Measurements from ENCODE around the gene SARM1.
A peak's percentile ranks its signal among the peaks of the same experiment; 100 is the strongest.

Gene SARM1

GRCh38 chr17:28341516-28341915 lies 30.0 kb upstream of the SARM1 start:
- no peak for DNase-seq (ENCODE audit: low read depth)

DNA sequence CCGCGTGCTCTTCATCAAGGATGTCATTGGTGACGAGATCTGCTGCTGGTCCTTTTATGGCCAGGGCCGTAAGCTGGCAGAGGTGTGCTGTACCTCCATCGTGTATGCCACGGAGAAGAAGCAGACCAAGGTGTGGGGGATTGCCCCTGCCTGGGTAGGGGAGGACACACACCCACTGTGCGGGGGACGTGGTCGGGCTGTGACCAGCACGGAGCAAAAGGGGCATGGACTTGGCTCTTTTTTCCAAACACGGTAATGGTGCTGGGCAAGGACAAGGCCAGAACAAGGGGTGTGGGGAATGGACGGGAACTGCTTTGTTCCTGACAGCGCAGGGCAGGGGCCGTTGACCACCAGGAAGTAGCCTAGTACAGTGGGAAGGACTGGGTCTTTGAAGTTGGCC lies 29.2 kb upstream of the SARM1 start:
- no peak for DNase-seq (ENCODE audit: low read depth)

GRCh38 chr17:28343491-28343932 lies 28.0 kb upstream of the SARM1 start:
- DNase-seq (ENCODE audit: low read depth), result no peak

DNA sequence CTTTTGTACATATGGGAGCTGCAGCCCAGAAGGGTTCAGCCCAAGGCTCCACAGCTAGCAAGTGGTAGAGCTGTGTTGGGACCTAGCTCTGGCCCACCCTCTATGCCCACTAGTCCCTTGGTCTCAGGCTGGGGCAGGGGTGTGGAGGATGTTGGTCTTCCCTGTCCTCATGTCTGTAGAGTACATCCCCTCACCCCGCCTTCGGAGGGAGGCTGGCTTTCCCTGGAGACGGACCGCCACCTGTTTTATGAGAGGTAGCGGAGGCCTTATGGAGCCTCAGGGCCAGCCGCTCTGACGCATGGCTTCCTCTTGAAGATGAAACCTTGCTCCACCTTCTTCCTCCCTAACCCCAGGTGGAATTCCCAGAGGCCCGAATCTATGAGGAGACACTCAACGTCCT lies 27.5 kb upstream of the SARM1 start:
- no peak for DNase-seq (ENCODE audit: low read depth)

DNA sequence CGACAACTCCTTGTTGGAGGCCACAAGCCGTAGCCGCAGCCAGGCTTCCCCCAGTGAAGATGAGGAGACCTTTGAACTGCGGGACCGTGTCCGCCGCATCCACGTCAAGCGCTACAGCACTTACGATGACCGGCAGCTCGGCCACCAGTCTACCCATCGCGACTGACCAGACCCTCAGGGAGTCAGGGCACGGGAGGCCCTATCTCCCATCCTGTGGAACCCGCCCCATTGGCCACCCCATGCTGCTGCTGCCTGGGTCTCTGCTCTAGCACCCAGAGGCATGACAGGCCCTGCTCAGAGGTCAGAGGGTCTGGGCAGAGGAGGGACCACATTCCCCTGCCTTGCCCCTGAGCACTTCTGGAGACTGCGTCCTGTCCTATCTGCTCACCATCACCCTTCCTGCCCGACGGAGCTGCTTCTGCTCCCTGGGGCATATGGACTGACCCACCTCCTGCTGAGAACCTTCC lies 27.0 kb upstream of the SARM1 start:
- no peak for DNase-seq (ENCODE audit: low read depth)

DNA sequence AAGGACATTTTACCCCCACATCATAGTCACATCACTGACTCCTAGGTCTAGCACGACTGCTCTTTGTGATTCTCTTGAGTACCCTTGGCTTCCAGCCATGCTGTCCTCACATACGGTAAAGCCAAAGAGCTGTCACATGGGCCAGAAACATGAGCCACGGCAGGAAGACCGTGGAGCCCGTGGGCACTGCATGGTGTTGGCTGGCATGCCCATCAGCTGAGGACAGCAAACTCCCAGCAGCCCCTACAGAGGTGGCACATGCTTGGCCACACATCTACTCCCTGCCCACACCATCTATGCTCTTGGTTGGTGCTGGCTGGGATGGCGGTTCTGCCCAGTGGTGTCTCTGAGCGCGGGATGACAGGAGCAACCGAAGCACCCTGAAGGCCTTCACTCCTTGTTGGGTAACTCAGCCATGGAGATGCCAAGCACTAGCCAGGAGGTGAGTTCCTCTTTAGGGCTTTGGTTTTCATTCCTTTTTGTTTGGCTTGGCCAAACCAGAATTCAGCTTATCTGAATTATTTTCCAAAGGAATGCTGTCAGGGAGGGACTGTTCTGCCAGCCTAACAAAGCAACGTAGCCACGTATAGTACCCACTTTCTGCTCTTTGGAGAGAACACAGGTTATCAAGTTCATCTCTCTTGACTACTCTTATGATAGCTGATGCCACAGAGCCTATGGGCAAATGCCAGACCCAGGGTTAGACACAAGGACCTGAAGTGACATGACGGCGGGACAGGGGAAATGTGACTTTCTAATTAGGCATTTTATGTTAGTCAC lies 25.9 kb upstream of the SARM1 start:
- no peak for DNase-seq (ENCODE audit: low read depth)

DNA sequence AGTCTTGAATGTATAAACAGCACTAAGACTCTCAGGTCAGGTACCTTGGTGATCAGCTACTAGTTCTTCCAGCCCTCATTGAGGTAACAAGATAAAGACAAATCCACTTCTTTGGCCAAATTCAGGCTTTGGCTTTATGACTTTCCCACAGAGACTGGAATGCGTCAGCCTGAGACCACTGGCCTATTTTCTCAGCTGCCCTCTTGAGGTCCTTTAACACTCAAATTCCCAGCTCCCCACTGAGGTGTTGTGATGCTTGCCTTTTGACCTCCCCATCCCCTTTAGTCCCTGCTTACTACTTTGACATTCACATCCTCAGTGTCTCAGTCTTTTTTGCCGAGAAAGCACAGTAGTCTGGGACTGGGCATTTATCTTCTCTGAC lies 25.3 kb upstream of the SARM1 start:
- no peak for DNase-seq (ENCODE audit: low read depth)

DNA sequence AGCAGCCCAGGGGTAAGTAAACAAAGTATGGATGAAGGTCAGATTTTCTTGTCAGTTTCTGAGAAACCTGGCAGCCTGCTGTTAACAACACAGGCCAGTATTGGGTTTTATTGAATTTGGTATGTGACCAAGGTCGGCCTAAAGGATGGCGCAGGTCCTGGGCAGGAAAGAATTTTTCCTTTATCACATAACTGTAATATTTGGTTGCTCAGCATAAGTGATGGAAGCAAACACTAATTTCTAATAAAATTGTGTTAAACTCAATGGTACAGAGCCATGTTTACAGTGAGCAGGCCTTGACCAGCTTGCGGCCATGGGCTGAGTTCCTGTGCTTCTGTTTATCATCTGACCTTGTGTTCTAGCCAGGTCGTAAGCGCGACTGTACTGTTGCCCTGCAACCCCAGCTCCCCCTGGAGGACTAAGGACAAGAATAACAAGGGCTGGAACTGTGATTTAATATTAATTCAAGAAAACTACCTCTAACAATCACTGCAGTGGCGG lies 24.7 kb upstream of the SARM1 start:
- DNase-seq (ENCODE audit: low read depth), result no peak

DNA sequence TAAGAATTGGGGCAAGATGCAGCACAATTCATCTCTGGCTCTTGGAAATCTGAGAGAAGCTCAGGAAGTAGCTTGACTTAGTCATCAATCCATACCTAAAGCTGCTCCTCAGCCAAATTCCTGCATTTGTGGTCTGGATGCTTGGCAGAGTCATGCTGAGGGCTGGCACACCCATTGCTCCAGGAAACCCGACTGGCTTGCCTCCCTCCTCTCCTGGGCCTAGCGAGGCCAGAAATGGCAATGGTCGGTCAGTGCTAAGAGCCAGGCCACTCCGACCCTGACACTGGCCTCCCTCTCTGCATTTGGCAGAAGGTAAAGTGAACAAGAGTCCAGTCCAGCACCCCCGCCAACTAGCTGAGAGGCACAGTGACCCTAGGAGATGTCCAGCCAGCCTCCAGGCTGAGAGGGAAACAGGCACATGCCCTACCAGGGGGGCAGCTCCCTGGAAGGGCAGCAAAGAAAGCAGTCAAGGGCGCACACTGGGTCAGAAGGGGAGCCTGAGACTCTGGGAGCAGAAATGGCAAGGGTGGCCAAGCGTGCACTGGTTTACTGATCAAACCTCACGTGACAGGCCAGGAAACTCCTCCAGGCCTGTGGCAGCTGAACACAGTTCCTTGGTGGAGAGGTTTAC lies 24.1 kb upstream of the SARM1 start:
- no peak for DNase-seq (ENCODE audit: low read depth)

GRCh38 chr17:28348979-28349378 lies 22.5 kb upstream of the SARM1 start:
- no peak for DNase-seq (ENCODE audit: low read depth)

DNA sequence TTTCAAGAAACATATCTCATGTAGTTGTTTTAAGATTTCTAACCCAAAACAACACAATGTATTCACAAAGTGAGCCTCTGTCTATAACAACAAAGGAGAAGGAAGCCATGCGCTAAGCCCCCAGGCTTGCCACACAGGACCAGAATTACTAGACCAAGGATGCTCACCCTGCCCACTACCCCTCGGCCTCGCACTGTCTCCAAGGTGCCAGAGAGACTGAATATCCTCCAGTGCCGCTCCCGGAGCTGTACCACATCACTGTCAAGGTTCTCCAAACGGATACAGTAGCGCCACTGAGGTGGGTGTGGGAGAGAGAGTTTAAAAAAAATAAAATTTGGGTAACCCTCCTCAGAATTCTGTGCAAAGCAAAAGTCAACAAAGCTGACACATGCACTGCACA lies 21.2 kb upstream of the SARM1 start:
- DNase-seq (ENCODE audit: low read depth), result no peak

DNA sequence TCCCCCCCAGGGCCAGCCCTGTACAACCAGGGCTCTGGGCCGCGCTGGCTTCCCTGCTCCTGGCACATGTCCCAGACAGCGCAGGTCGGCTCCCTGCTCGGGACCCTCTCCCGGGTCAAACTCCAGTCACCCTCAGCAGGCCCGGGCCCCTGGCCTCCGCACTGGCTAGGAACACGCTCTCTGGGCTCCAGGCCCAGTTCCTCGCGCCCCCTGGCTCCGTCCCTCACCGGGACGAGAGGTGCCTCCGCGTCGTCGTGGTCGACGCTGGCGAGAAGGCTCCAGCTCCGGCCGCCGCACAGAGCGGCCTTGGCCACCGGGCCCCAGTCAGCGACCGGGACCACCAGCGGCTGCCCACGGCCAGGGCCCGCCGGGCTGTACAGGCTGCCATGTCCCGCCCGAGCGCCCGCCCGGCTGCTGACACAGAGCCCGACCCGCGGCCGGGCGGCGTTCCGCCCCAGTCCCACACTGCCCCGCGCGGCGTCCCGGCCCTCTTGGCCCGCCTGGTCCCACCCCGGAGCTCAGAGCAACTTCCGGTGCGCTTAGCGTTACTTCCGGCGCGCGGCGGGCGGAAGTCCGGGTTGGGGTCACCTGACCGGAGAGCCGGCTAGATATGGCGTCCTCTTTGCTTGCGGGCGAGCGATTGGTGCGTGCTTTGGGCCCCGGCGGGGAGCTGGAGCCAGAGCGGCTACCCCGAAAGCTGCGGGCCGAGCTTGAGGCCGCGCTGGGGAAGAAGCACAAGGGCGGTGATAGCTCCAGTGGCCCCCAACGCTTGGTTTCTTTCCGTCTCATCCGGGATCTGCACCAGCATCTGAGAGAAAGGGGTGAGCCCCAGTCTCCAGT lies 14.2 kb upstream of the SARM1 start, which contains the start of gene POLDIP2:
Gene POLDIP2 (minus strand): TSS at position 467 of the 840 bp plus-strand sequence. CDS start 79 bp downstream, at position 388.
- peak; percentile 95 for DNase-seq (ENCODE audit: low read depth)

- no peak for DNase-seq (ENCODE audit: low read depth)
Measured at GRCh38 chr17:28357901-28358197, 13.6 kb upstream of the SARM1 start.

DNA sequence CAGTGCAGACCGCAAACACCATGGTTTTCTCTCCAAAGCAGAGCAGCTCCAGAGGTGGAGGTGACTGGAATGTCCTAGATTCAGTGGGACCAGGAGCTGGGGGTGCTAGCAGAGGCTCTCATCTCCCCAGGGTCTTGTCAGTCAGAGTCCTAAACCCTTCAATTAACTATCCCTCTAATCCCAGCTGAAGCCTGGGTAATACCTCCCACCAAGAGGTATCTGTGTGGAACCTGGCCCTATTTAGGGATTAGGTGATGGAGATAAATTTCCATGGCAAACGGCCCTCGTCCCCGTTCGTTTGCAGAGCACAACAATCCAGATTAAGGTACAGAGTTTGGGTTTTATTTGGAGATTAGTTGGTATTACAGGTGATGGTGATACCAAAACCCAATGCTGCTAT lies 8.3 kb upstream of the SARM1 start:
- no peak for DNase-seq (ENCODE audit: low read depth)

GRCh38 chr17:28363776-28364650 lies 7.5 kb upstream of the SARM1 start:
- no peak for DNase-seq (ENCODE audit: low read depth)

- DNase-seq (ENCODE audit: low read depth), result no peak
Measured at GRCh38 chr17:28364665-28365363, 6.7 kb upstream of the SARM1 start, which contains the start of gene SEBOX. Gene SEBOX, minus strand, starts transcription at chr17:28365199. Its CDS starts 48 bp downstream, at chr17:28365151.

DNA sequence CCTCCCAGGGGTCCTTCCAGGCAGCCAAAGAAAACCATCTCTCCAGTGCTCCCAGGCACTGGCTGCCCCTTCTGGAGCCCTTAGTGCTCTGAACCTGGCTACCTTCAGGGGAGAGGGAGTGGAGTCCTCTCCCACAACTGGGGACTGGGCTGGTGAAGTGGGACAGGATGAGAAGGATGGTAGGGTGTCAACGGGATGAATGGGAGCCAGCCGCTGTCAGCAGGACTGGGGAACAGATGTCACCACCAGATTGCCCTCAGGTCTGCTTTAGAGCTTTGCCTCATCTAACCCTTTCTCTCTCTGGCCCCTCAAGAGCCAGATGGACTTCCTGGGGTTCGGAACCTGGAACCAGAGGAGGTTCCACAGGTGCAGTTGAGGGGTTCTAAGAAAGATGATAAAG lies 6.0 kb upstream of the SARM1 start:
- no peak for DNase-seq (ENCODE audit: low read depth)

GRCh38 chr17:28366605-28367004 lies 4.9 kb upstream of the SARM1 start:
- no peak for DNase-seq (ENCODE audit: low read depth)

- no peak for DNase-seq (ENCODE audit: low read depth)
Measured at GRCh38 chr17:28367641-28368305, 3.7 kb upstream of the SARM1 start.

DNA sequence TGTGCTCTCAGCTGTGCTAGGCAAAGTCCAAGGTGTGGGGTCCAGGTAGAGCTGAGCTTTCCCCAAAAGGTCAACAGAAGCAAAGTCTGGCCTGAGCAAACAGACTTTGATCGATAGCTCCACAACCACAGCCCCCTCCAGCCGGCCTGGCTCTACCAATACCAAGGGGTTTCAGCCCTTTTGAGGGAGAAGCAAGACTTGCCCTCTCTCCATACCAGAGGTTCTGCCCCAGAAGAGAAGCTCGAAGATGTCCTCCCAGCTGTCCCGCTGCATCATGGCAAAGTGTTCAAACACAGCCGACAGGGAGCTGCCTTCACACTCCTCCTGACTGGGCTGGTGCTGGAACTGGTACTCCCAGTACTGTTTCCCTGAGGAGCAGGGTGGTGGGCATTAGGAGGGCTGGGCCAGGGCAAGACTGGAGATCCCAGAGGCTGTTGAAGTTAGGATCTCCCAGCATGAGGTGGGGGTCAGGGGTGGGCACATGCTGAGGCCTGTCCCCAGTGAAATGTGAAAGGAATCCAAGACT lies 3.1 kb upstream of the SARM1 start:
- DNase-seq (ENCODE audit: low read depth), result no peak

Measured in activated T-cell treated with anti-CD3 and anti-CD28 coated beads for 24 hours (primary cell).